H1 (cell line): ENCODE measurements around the gene CLTCL1. TPM values are rescaled to one million over a fixed set of nuclear protein-coding genes. Genes with fewer than 3 reads are reported as not detected.

Experiments used
- CTCF ChIA-PET: fragments of 300-600 bp; sonication (Branson Sonifier 250); formaldehyde crosslinking; loops from one replicate; lab custom pipeline; 2021; ENCODE audit not compliant: partially characterized antibody; lab: Charles Lee
- POLR2A ChIA-PET: fragments of 300-600 bp; sonication (Branson Sonifier 250); formaldehyde crosslinking; loops from one replicate; lab custom pipeline; 2021; ENCODE audit warnings: inconsistent platforms; ENCODE audit not compliant: partially characterized antibody; lab: Charles Lee
- DNase-seq, 2 experiments: peaks; one replicate each; pipeline versions ENCODE4 v3.0.0 to v3.0.0-alpha.2; 2010 to 2022; ENCODE audit warnings: low spot score in 2 of 2, low read depth in 1 of 2, mixed read lengths in 1 of 2
- FAIRE-seq: peaks from 2 replicates; lab custom pipeline; 2011; peaks lifted over from hg19 to GRCh38; lab: Jason Lieb, UNC
- H2AFZ ChIP-seq: 2 replicates; pipeline ENCODE4 v1.8.1; 2012; ENCODE audit warnings: low read length, inconsistent platforms
- H2AK5ac ChIP-seq: 2 replicates; pipeline ENCODE4 v1.6.1; 2013; ENCODE audit warnings: low read depth, low read length
- H2BK120ac ChIP-seq: replicated peaks from 2 replicates; pipeline ENCODE3; 2013; ENCODE audit warnings: low read depth, low read length, inconsistent platforms
- H2BK12ac ChIP-seq: 2 replicates; pipeline ENCODE4 v1.6.1; 2013; ENCODE audit warnings: low read depth, low read length
- H2BK15ac ChIP-seq: 2 replicates; pipeline ENCODE4 v1.6.1; 2013; ENCODE audit warnings: low read length
- H2BK20ac ChIP-seq: 2 replicates; pipeline ENCODE4 v1.6.1; 2013; ENCODE audit warnings: low read length
- H2BK5ac ChIP-seq: 2 replicates; pipeline ENCODE4 v1.6.1; 2013; ENCODE audit warnings: low read depth, low read length
- H3K14ac ChIP-seq: 2 replicates; pipeline ENCODE4 v1.6.1; 2013; ENCODE audit warnings: inconsistent platforms; ENCODE audit not compliant: insufficient read length
- H3K18ac ChIP-seq: 2 replicates; pipeline ENCODE4 v1.6.1; 2013; ENCODE audit warnings: low read length; ENCODE audit errors: extremely low read depth
- H3K23ac ChIP-seq: 2 replicates; pipeline ENCODE4 v1.6.1; 2013; ENCODE audit warnings: inconsistent platforms; ENCODE audit not compliant: insufficient read length
- H3K23me2 ChIP-seq: 2 replicates; pipeline ENCODE4 v1.6.1; 2013; ENCODE audit warnings: low read depth, low read length
- H3K27ac ChIP-seq: 2 replicates; pipeline ENCODE4 v1.6.1; 2011; ENCODE audit warnings: low read depth, low read length, inconsistent platforms
- H3K27me3 ChIP-seq, 4 experiments: replicated peaks in 1 of 4; 1 replicate in 1 of 4; 2 replicates in 3 of 4; pipeline versions ENCODE4 v1.6.1 to v1.8.1; 2011 to 2013; ENCODE audit warnings: low read length in 3 of 4, mild to moderate bottlenecking in 3 of 4, inconsistent platforms in 2 of 4, mixed read lengths in 2 of 4, moderate library complexity in 1 of 4; ENCODE audit not compliant: control insufficient read depth in 3 of 4, insufficient read depth in 3 of 4; ENCODE audit errors: extremely low read depth in 1 of 4
- H3K36me3 ChIP-seq, 4 experiments: 2 replicates each; pipeline versions ENCODE4 v1.6.1 to v1.8.1; 2011 to 2013; ENCODE audit warnings: mild to moderate bottlenecking in 4 of 4, low read length in 3 of 4, moderate library complexity in 2 of 4, control low read depth in 1 of 4, inconsistent platforms in 1 of 4; ENCODE audit not compliant: insufficient read depth in 4 of 4, control insufficient read depth in 2 of 4
- H3K4ac ChIP-seq: replicated peaks from 2 replicates; pipeline ENCODE3; 2013; ENCODE audit warnings: low read length, low read depth, mixed read lengths, inconsistent platforms; ENCODE audit not compliant: insufficient read length
- H3K4me1 ChIP-seq, 4 experiments: replicated peaks in 1 of 4; 1 replicate in 1 of 4; 2 replicates in 3 of 4; pipeline versions ENCODE4 v1.6.1 to v1.8.1; 2011 to 2013; ENCODE audit warnings: low read length in 3 of 4, inconsistent platforms in 2 of 4, mixed read lengths in 1 of 4; ENCODE audit not compliant: insufficient read depth in 4 of 4, control insufficient read depth in 3 of 4
- H3K4me2 ChIP-seq, 2 experiments: 2 replicates each; pipeline versions ENCODE4 v1.6.1 to v1.8.1; 2011 to 2013; ENCODE audit warnings: low read depth in 2 of 2, low read length in 2 of 2, control low read depth in 1 of 2, inconsistent platforms in 1 of 2, mild to moderate bottlenecking in 1 of 2; ENCODE audit not compliant: insufficient read depth in 1 of 2
- H3K4me3 ChIP-seq, 4 experiments: fragments of 200-600, 300-600 bp in 1 of 4; sonication (generic), shearing (Covaris generic), sonication (Bioruptor Twin) in 1 of 4; 2 replicates each; pipeline versions ENCODE4 v1.5.1 to v1.8.1; 2011 to 2016; ENCODE audit warnings: low read length in 4 of 4, low read depth in 3 of 4, control low read depth in 2 of 4, inconsistent platforms in 2 of 4, mild to moderate bottlenecking in 2 of 4, mixed read lengths in 1 of 4, moderate library complexity in 1 of 4; ENCODE audit not compliant: insufficient read depth in 2 of 4; ENCODE audit errors: extremely low read depth in 1 of 4
- H3K56ac ChIP-seq: replicated peaks from 2 replicates; pipeline ENCODE3; 2013; ENCODE audit warnings: low read depth, mild to moderate bottlenecking, mixed read lengths, low read length, inconsistent platforms; ENCODE audit not compliant: insufficient read length
- H3K79me1 ChIP-seq: 2 replicates; pipeline ENCODE4 v1.6.1; 2013; ENCODE audit warnings: low read depth, low read length, control low read depth
- H3K79me2 ChIP-seq, 2 experiments: 2 replicates each; pipeline versions ENCODE4 v1.6.1 to v1.8.1; 2012 to 2013; ENCODE audit warnings: low read length in 2 of 2, mild to moderate bottlenecking in 2 of 2, inconsistent platforms in 1 of 2; ENCODE audit not compliant: insufficient read depth in 2 of 2, control insufficient read depth in 1 of 2
- H3K9ac ChIP-seq, 4 experiments: replicated peaks in 1 of 4; 1 replicate in 1 of 4; 2 replicates in 3 of 4; pipeline versions ENCODE4 v1.6.1 to v1.8.1; 2011 to 2013; ENCODE audit warnings: low read depth in 3 of 4, low read length in 3 of 4, control low read depth in 2 of 4, mild to moderate bottlenecking in 2 of 4, moderate library complexity in 2 of 4, inconsistent platforms in 1 of 4; ENCODE audit errors: extremely low read depth in 1 of 4
- H3K9me3 ChIP-seq, 2 experiments: 2 replicates each; pipeline versions ENCODE4 v1.6.1 to v1.8.1; 2012 to 2013; ENCODE audit warnings: mild to moderate bottlenecking in 2 of 2, moderate library complexity in 2 of 2, control low read depth in 1 of 2, inconsistent platforms in 1 of 2, low read depth in 1 of 2, low read length in 1 of 2, mixed read lengths in 1 of 2; ENCODE audit not compliant: insufficient read depth in 2 of 2
- H4K20me1 ChIP-seq, 2 experiments: replicated peaks in 1 of 2; 2 replicates each; pipeline versions ENCODE3 to v1.8.1; 2011 to 2013; ENCODE audit warnings: inconsistent platforms in 2 of 2, low read length in 2 of 2, mild to moderate bottlenecking in 1 of 2; ENCODE audit not compliant: insufficient read depth in 2 of 2, control insufficient read depth in 1 of 2
- H4K5ac ChIP-seq: 2 replicates; pipeline ENCODE4 v1.6.1; 2013; ENCODE audit warnings: low read length, low read depth, mixed read lengths, inconsistent platforms; ENCODE audit not compliant: insufficient read length
- H4K8ac ChIP-seq: 2 replicates; pipeline ENCODE4 v1.8.0; 2013; ENCODE audit warnings: mild to moderate bottlenecking, moderate library complexity, low read length, inconsistent platforms; ENCODE audit not compliant: insufficient read depth; ENCODE audit errors: extremely low read depth
- H4K91ac ChIP-seq: replicated peaks from 2 replicates; pipeline ENCODE3; 2013; ENCODE audit warnings: low read length, mixed read lengths, inconsistent platforms; ENCODE audit not compliant: insufficient read length
- TAF7 ChIP-seq: optimal IDR thresholded peaks from 2 replicates; pipeline ENCODE3; 2011; ENCODE audit warnings: low read depth, mild to moderate bottlenecking, inconsistent platforms, low read length, moderate library complexity, borderline replicate concordance
- WGBS, 2 experiments: shearing (Covaris generic) in 1 of 2; methylation state at CpG; one replicate each; pipeline versions ENCODE4 v1.1.6 to v1.1.7; 2013 to 2015; ENCODE audit warnings: low lambda C conversion rate in 2 of 2, mixed read lengths in 2 of 2, inconsistent platforms in 1 of 2, low coverage in 1 of 2, missing lambda C conversion rate in 1 of 2; ENCODE audit not compliant: insufficient replicate concordance in 2 of 2, insufficient coverage in 1 of 2, insufficient read length in 1 of 2; ENCODE audit errors: extremely low coverage in 1 of 2, missing lambda C conversion rate in 1 of 2; 5-methylcytosine and 5-hydroxymethylcytosine counted together
- polyA plus RNA-seq, 7 experiments: library from polyadenylated mRNA; depleted of rRNA in 3 of 7; stranded (reverse) in 5 of 7; unstranded in 2 of 7; fragments of >200 nt in 5 of 7; fragments of 200-250 nt in 2 of 7; gene quantifications; 1 replicate in 5 of 7; 2 replicates in 1 of 7; 4 replicates in 1 of 7; pipeline versions ENCODE4 v1.2.1 to v1.2.3, GENCODE V29; 2011 to 2013; ENCODE audit warnings: missing spikeins in 2 of 7, mixed read lengths in 2 of 7
- total RNA-seq: library from RNA; stranded (reverse); fragmentation: NEBNext Ultra II Directional; extraction: Animal tissue kit (Norgen Biotek cat#: 25700); gene quantifications from 2 replicates; pipeline ENCODE4 v1.2.1, GENCODE V29; 2021

Gene CLTCL1
- total and polyA plus RNA-seq, 2 of the 8 experiments (the other 6 are each of a cell fraction or from before 2014, with no cell fraction given), result 12.4 to 17.0 TPM

DNA sequence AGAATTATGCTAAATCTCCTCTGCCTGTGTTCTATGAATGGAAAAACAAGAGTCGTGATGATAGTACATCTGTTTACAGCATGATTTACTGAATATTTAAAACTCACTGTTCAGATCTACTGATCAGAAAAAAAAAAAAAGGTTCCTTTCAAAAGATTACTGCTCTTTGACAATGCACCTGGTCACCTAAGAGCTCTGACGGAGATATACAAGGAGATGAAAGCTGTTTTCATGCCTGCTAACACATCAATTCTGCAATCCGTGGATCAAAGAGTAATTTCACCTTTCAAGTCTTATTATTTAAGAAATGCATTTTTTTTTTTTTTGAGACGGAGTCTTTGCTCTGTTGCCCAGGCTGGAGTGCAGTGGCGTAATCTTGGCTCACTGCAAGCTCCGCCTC, 30.7 kb downstream of the CLTCL1 start:
- Histone ChIP-seq H3K36me3 (peaks cover 0 to 7% (median 0%) of the 10 kb centered on the region in 4 experiments; a peak in 3 of 8 replicates), H4K5ac (no peak overlapping the region), H3K79me2 (no peaks in the 10 kb centered on the region), H4K91ac (no peak overlapping the region), H3K23me2 (no peaks in the 10 kb centered on the region), H4K20me1 (no peaks in the 10 kb centered on the region), H3K14ac (no peak overlapping the region), H2AFZ (no peak overlapping the region), H3K4me3 (no peak overlapping the region), H2BK15ac (no peak overlapping the region), H2BK120ac (no peak overlapping the region), H2BK20ac (no peak overlapping the region), H3K4ac (no peak overlapping the region), H3K27ac (no peak overlapping the region), H3K18ac (no peak overlapping the region), H3K27me3 (no peaks in the 10 kb centered on the region), H2BK5ac (no peak overlapping the region), H2AK5ac (no peak overlapping the region), H4K8ac (no peak overlapping the region), H3K56ac (no peak overlapping the region), H3K9me3 (no peaks in the 10 kb centered on the region), H3K9ac (no peak overlapping the region), H3K4me1 (no peaks in the 10 kb centered on the region), H3K23ac (no peak overlapping the region), H3K4me2 (no peak overlapping the region), H3K79me1 (no peaks in the 10 kb centered on the region), H2BK12ac (no peak overlapping the region)
- no peak for TF ChIP-seq TAF7
- DNase-seq (no peak), FAIRE-seq (no peak)
- 84% methylated on average over 6 of the region's 6 CpGs; no CpG with 5 or more reads in 1 of the 2 experiments for WGBS, 2 experiments
- CTCF ChIA-PET, result interaction anchor here (0.6 to 1.3 kb wide), 5 partner anchors 9 to 262 kb away, joined by 3 to 7 read pairs (median 3); no protein-coding TSS in a partner anchor
- POLR2A ChIA-PET, result interaction anchor here (0.6 to 1.1 kb wide), 4 partner anchors 17 to 100 kb away, joined by 3 to 7 read pairs (median 3); partner anchors contain the start of gene CLTCL1
